Activated CD8-positive, alpha-beta memory T cell treated with anti-CD3 and anti-CD28 coated beads for 4 hours (primary cell): Measurements from ENCODE around the gene PARK7.

ENCODE experiments used
- DNase-seq, 2 donors: peaks; one replicate each; pipeline ENCODE4 v3.0.0-alpha.2; 2020; ENCODE audit warnings: low read depth in 2 of 2

The PARK7 gene

GRCh38 chr1:8010080-8010664 lies 48.7 kb downstream of the PARK7 start:
- no peak for DNase-seq

GRCh38 chr1:8011016-8011415 lies 49.5 kb downstream of the PARK7 start:
- DNase-seq: no peak

- DNase-seq: no peak
These were observed 50.7 kb downstream of the PARK7 start for GRCh38 chr1:8011923-8012858.

GRCh38 chr1:8012955-8013354 lies 51.4 kb downstream of the PARK7 start:
- no peak for DNase-seq

- no peak for DNase-seq
These were observed 51.9 kb downstream of the PARK7 start for GRCh38 chr1:8013399-8013798.

- DNase-seq: no peak
These were observed 52.3 kb downstream of the PARK7 start for GRCh38 chr1:8013800-8014199.

GRCh38 chr1:8014381-8014988 lies 53.0 kb downstream of the PARK7 start:
- no peak for DNase-seq

- no peak for DNase-seq
These were observed 53.7 kb downstream of the PARK7 start for GRCh38 chr1:8015036-8015808.

- no peak for DNase-seq
These were observed 54.3 kb downstream of the PARK7 start for GRCh38 chr1:8015809-8016165.

- DNase-seq: no peak
These were observed 54.8 kb downstream of the PARK7 start for GRCh38 chr1:8016210-8016894.

GRCh38 chr1:8016895-8017241 lies 55.4 kb downstream of the PARK7 start:
- no peak for DNase-seq

- DNase-seq: no peak
These were observed 56.1 kb downstream of the PARK7 start for GRCh38 chr1:8017495-8018197.

- no peak for DNase-seq
These were observed 57.1 kb downstream of the PARK7 start for GRCh38 chr1:8018492-8019228.

- DNase-seq: no peak
These were observed 57.7 kb downstream of the PARK7 start for GRCh38 chr1:8019229-8019620.

- no peak for DNase-seq
These were observed 58.5 kb downstream of the PARK7 start for GRCh38 chr1:8020032-8020431.

GRCh38 chr1:8021676-8022266 lies 60.3 kb downstream of the PARK7 start:
- DNase-seq: no peak

- no peak for DNase-seq
These were observed 61.1 kb downstream of the PARK7 start for GRCh38 chr1:8022395-8023286.

GRCh38 chr1:8023287-8023994 lies 61.9 kb downstream of the PARK7 start:
- DNase-seq: no peak
